Type B pancreatic cell (in vitro differentiated cells): ENCODE results near the gene GAS2. TPM values are rescaled to one million over a fixed set of nuclear protein-coding genes. Genes with fewer than 3 reads are reported as not detected.

ENCODE experiments used
- DNase-seq: peaks from one replicate; pipeline ENCODE4 v3.0.0; 2021; ENCODE audit warnings: mixed read lengths; ENCODE audit not compliant: unreplicated experiment; ENCODE audit errors: extremely low spot score
- H3K27ac Mint-ChIP-seq: 2 replicates; pipeline ENCODE4 v1.8.0; 2021; ENCODE audit warnings: mild to moderate bottlenecking, mixed read lengths
- H3K27me3 Mint-ChIP-seq: 2 replicates; pipeline ENCODE4 v1.8.0; 2021; ENCODE audit warnings: mixed read lengths
- H3K36me3 Mint-ChIP-seq: 2 replicates; pipeline ENCODE4 v1.8.0; 2021; ENCODE audit warnings: mixed read lengths
- H3K4me1 Mint-ChIP-seq: one replicate; pipeline ENCODE4 v1.8.0; 2021; ENCODE audit warnings: mixed read lengths; ENCODE audit not compliant: unreplicated experiment
- H3K4me3 Mint-ChIP-seq: 2 replicates; pipeline ENCODE4 v1.8.0; 2021; ENCODE audit warnings: mild to moderate bottlenecking, mixed read lengths
- H3K9me3 Mint-ChIP-seq: 2 replicates; pipeline ENCODE4 v1.8.0; 2021; ENCODE audit warnings: mixed read lengths
- long read RNA-seq: library from polyadenylated mRNA; unstranded; transcript quantifications from one replicate; pipeline ENCODE4 v2.0.0, GENCODE V29; 2020
- total RNA-seq: library from RNA; stranded (reverse); gene quantifications from 2 replicates; pipeline ENCODE4 v1.2.1, GENCODE V29; 2021; ENCODE audit warnings: low replicate concordance
- TF ChIP-seq, protein P1 (sequence below): fragments of 200-600 bp; sonication (generic); conservative IDR thresholded peaks from 2 replicates; pipeline ENCODE4 v1.5.0; 2021; ENCODE audit warnings: antibody characterized with exemption, mild to moderate bottlenecking

The GAS2 gene
- total RNA-seq: 8.9 and 15.6 TPM in 2 replicates
- long read RNA-seq, transcript GAS2-202 (8 exons, 2,286 nt): minor isoform, 5 of 21 reads
- long read RNA-seq, transcript GAS2-211 (1 exons, 895 nt): major isoform, 8 of 21 reads
- long read RNA-seq, partial matches to known transcripts: 5 of 21 reads
- long read RNA-seq, other reads (novel, unspliced or antisense): 3 of 21 reads

DNA sequence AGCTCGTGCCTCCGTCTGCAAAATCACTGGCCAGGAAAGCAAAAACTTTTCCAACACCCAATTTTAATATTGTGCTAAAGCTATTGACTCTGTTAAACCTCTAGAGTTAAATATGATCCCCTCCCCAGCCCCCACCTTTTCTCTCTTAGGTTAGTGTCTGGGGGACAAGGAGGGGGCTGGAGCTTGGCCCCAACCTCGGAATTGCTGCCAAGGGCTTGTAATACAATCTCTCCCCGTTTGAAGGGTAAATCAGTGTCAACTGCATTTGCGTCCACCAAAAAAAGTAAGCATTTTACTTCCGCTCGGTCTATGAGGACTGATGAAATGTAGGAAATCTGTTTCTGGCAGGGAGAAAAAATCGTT lies at the start of gene GAS2:
Gene GAS2 (plus strand): TSS at position 287 of the 363 bp plus-strand sequence. CDS start 8,259 bp downstream, outside the sequence.
- H3K9me3 Mint-ChIP-seq: no peaks in the 10 kb centered on the region
- H3K36me3 Mint-ChIP-seq: no peaks in the 10 kb centered on the region
- H3K27ac Mint-ChIP-seq: peak within 1 kb of the TSS; percentile 33
- TF ChIP-seq, protein P1, sequence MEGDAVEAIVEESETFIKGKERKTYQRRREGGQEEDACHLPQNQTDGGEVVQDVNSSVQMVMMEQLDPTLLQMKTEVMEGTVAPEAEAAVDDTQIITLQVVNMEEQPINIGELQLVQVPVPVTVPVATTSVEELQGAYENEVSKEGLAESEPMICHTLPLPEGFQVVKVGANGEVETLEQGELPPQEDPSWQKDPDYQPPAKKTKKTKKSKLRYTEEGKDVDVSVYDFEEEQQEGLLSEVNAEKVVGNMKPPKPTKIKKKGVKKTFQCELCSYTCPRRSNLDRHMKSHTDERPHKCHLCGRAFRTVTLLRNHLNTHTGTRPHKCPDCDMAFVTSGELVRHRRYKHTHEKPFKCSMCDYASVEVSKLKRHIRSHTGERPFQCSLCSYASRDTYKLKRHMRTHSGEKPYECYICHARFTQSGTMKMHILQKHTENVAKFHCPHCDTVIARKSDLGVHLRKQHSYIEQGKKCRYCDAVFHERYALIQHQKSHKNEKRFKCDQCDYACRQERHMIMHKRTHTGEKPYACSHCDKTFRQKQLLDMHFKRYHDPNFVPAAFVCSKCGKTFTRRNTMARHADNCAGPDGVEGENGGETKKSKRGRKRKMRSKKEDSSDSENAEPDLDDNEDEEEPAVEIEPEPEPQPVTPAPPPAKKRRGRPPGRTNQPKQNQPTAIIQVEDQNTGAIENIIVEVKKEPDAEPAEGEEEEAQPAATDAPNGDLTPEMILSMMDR: no peak
- DNase-seq: no peak
- H3K4me1 Mint-ChIP-seq: peaks cover 20% of the 10 kb centered on the region
- peak within 1 kb of the TSS; percentile 89 for H3K4me3 Mint-ChIP-seq
- peaks cover 9% of the 10 kb centered on the region for H3K27me3 Mint-ChIP-seq

DNA sequence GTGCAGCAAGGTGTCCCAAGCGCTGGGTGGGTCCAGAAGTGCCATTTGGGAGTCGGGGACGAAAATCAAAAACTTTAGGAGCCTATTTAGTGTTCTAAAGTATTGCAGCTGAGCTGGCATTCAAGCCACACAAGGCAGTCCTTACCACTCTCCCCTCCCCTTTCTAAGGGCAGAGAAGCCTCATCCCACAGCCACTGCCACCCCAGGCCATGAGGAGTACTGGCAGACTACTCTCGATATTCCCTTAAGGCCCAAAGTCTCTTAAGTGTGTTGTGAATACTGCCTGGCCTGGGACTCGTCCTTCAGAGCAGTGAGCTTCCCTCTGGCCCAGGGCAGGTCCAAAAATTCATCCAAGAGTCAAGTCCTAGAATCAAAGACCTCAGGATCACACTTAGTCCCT lies 48.5 kb upstream of the GAS2 start:
- no peaks in the 10 kb centered on the region for H3K27me3 Mint-ChIP-seq
- H3K27ac Mint-ChIP-seq: no peak overlapping the region
- H3K36me3 Mint-ChIP-seq: peaks cover 15% of the 10 kb centered on the region
- TF ChIP-seq, protein P1: no peak
- peaks cover 5% of the 10 kb centered on the region for H3K9me3 Mint-ChIP-seq
- H3K4me3 Mint-ChIP-seq: no peak overlapping the region
- peaks cover 5% of the 10 kb centered on the region for H3K4me1 Mint-ChIP-seq
- DNase-seq: no peak

DNA sequence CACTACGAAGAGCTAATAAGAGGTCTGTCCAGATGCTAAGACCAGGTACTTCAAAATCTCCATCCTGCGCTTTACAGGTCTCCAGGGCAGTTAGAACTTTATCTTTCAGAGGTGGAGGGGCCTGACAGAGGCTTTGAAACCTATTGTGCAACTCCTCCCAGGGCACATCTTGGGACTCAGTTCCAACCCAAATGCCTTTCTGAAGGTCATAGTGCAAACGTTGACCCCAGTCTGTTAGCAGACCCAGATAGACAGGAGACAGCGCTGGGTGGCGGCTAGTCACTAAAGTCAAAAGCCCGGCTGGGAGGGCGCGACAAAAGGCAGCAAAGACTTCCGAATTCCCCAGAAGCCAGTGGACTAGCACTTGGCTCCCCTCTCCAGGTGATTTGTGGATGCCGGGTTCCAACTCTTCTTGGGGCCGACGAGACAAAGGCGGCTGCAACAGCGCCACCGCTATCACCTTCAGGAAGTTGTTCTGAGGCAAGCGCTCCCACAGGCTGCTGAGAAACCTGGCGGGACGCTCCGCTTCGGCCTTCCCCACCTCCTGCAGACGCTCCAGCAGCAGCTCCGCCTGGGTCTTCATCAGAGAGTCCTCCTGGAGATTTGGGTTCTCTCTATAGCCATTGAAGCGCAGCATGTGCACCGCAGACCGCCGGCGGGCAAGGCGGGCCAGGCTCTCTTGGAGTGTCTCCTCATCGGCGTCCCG lies 41.5 kb upstream of the GAS2 start:
- H3K36me3 Mint-ChIP-seq: peaks cover 18% of the 10 kb centered on the region
- peak; percentile 74 for DNase-seq
- peak overlapping the region; percentile 99 for H3K27ac Mint-ChIP-seq
- H3K4me1 Mint-ChIP-seq: peaks cover 10% of the 10 kb centered on the region
- no peaks in the 10 kb centered on the region for H3K27me3 Mint-ChIP-seq
- TF ChIP-seq, protein P1: peak; percentile 63
- peaks cover 4% of the 10 kb centered on the region for H3K9me3 Mint-ChIP-seq
- H3K4me3 Mint-ChIP-seq: peak overlapping the region; percentile 99

DNA sequence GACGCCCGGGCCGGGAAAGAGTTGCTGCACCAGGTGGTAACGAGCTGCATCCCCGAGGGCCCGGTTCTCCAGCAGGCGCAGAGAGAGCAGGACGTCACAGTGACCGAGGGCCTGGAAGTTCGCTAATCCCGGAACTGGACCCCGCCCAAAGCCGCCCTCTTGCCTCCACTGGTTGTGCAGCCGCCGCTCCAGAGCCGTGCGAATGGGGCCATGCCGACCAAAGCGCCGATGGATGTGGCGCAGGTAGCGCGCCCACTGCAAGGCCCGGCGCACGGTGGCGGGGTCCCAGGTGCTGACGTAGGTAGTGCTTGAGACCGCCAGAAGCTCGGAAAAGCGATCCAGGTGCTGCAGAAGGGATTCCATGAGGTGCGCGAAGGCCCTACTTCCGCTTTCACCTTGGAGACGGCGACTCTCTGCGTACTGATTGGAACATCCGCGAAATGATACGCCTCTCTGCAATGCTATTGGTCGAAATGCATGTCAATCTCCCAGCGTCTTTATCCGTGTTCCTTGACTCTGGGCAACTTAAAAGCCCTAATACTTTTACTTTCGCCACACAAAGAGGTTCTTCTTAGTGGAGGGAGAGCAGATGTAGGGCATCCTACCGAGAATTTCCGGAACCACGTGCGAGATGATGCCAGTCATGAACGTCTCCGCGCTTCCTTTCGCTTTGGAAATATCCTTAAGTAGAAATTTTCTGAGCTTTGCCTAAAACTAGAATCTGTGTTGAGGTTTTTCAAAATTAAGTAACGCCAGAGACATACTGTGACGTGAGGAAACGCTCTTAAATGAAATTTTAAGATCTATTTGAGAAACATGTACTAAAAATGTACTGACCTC lies 40.7 kb upstream of the GAS2 start, which contains the start of gene FANCF:
Gene FANCF (minus strand): TSS at position 376 of the 840 bp plus-strand sequence. CDS start 13 bp downstream, at position 363.
- peak within 1 kb of the TSS; percentile 99 for H3K27ac Mint-ChIP-seq
- peaks cover 10% of the 10 kb centered on the region for H3K4me1 Mint-ChIP-seq
- H3K36me3 Mint-ChIP-seq: peaks cover 13% of the 10 kb centered on the region
- DNase-seq: peak; percentile 87
- TF ChIP-seq, protein P1: no peak
- no peaks in the 10 kb centered on the region for H3K27me3 Mint-ChIP-seq
- H3K9me3 Mint-ChIP-seq: no peaks in the 10 kb centered on the region
- H3K4me3 Mint-ChIP-seq: peak within 1 kb of the TSS; percentile 99

DNA sequence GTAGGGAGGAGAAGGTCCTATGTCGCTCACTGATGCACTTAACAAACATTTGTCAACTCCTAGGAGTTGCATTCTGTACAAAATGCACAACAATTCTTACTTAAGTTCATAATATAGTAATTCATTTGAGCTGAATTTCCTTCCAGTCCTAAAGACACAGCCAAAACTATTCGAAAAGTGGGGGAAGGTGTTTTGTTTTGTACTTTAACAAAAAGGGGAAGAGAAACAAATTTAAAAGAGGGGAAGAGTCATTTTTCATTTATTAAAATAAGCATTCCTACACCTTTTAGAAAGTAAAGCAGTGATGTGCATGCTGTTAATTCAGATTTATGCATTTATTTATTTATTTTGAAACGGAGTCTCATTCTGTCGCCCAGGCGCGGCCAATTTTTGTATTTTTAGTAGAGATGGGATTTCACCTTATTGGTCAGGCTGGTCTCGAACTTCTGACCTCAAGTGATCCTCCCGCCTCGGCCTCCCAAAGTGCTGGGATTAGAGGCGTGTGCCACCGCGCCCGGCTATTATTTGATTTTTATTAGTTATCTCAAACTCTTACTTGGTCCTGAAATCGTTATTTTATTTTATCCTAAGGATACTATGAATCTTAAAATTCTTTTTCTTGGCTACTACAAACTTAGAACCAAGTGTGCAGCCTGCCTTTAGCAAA lies 39.7 kb upstream of the GAS2 start:
- H3K4me1 Mint-ChIP-seq: peaks cover 10% of the 10 kb centered on the region
- peak overlapping the region; percentile 99 for H3K4me3 Mint-ChIP-seq
- H3K36me3 Mint-ChIP-seq: peaks cover 11% of the 10 kb centered on the region
- H3K27ac Mint-ChIP-seq: peak overlapping the region; percentile 99
- H3K9me3 Mint-ChIP-seq: no peaks in the 10 kb centered on the region
- DNase-seq: no peak
- H3K27me3 Mint-ChIP-seq: no peaks in the 10 kb centered on the region
- TF ChIP-seq, protein P1: no peak
